HUES48 (cell line): ENCODE measurements around the gene NOC4L.

Experiments
- H3K27ac ChIP-seq: one replicate; pipeline ENCODE4 v1.7.0; 2013; ENCODE audit warnings: low read depth, low read length, inconsistent platforms
- H3K27me3 ChIP-seq: 2 replicates; pipeline ENCODE4 v1.6.1; 2013; ENCODE audit warnings: mild to moderate bottlenecking, low read length; ENCODE audit not compliant: control insufficient read depth, insufficient read depth
- H3K36me3 ChIP-seq: 2 replicates; pipeline ENCODE4 v1.6.1; 2013; ENCODE audit warnings: low read length; ENCODE audit not compliant: control insufficient read depth, insufficient read depth
- H3K4me1 ChIP-seq: 2 replicates; pipeline ENCODE4 v1.6.1; 2013; ENCODE audit warnings: mild to moderate bottlenecking, low read length; ENCODE audit not compliant: control insufficient read depth, insufficient read depth
- H3K4me3 ChIP-seq: 2 replicates; pipeline ENCODE4 v1.5.1; 2013; ENCODE audit warnings: mild to moderate bottlenecking, low read depth, low read length
- H3K9ac ChIP-seq: 2 replicates; pipeline ENCODE4 v1.6.1; 2013; ENCODE audit warnings: mild to moderate bottlenecking, low read depth, low read length, moderate library complexity
- H3K9me3 ChIP-seq: 2 replicates; pipeline ENCODE4 v1.6.1; 2013; ENCODE audit warnings: low read length; ENCODE audit not compliant: control insufficient read depth, insufficient read depth

Gene NOC4L

GRCh38 chr12:132180648-132181546, 36.6 kb downstream of the NOC4L start:
- no peaks in the 10 kb centered on the region for H3K36me3 ChIP-seq
- H3K4me3 ChIP-seq = no peak overlapping the region
- no peak overlapping the region for H3K9ac ChIP-seq
- no peak overlapping the region for H3K27ac ChIP-seq
- H3K9me3 ChIP-seq = 0 out of 2 replicates have a peak, but pooled peaks cover 3% of the 10 kb centered on the region
- no peaks in the 10 kb centered on the region for H3K4me1 ChIP-seq
- peaks cover 45% of the 10 kb centered on the region for H3K27me3 ChIP-seq

GRCh38 chr12:132181570-132182200, 37.4 kb downstream of the NOC4L start:
- Histone ChIP-seq H3K9ac (no peak overlapping the region), H3K27me3 (peaks cover 52% of the 10 kb centered on the region), H3K4me1 (no peaks in the 10 kb centered on the region), H3K36me3 (no peaks in the 10 kb centered on the region), H3K4me3 (no peak overlapping the region), H3K27ac (no peak overlapping the region), H3K9me3 (0 out of 2 replicates have a peak, but pooled peaks cover 3% of the 10 kb centered on the region)

GRCh38 chr12:132182206-132182710, 38.0 kb downstream of the NOC4L start:
- Histone ChIP-seq H3K4me1 (no peaks in the 10 kb centered on the region), H3K4me3 (no peak overlapping the region), H3K9ac (no peak overlapping the region), H3K9me3 (0 out of 2 replicates have a peak, but pooled peaks cover 3% of the 10 kb centered on the region), H3K27me3 (peaks cover 56% of the 10 kb centered on the region), H3K36me3 (no peaks in the 10 kb centered on the region), H3K27ac (no peak overlapping the region)

GRCh38 chr12:132182711-132183365, 38.6 kb downstream of the NOC4L start:
- Histone ChIP-seq H3K36me3 (no peaks in the 10 kb centered on the region), H3K9ac (no peak overlapping the region), H3K27me3 (peaks cover 62% of the 10 kb centered on the region), H3K4me3 (no peak overlapping the region), H3K27ac (no peak overlapping the region), H3K9me3 (0 out of 2 replicates have a peak, but pooled peaks cover 3% of the 10 kb centered on the region), H3K4me1 (no peaks in the 10 kb centered on the region)

GRCh38 chr12:132185705-132186104, 41.4 kb downstream of the NOC4L start:
- Histone ChIP-seq H3K27me3 (peaks cover 77% of the 10 kb centered on the region), H3K27ac (no peak overlapping the region), H3K9ac (no peak overlapping the region)

GRCh38 chr12:132186208-132186856, 42.1 kb downstream of the NOC4L start:
- Histone ChIP-seq H3K27me3 (peaks cover 84% of the 10 kb centered on the region), H3K9ac (no peak overlapping the region), H3K36me3 (no peaks in the 10 kb centered on the region), H3K4me1 (no peaks in the 10 kb centered on the region), H3K4me3 (no peak overlapping the region), H3K9me3 (0 out of 2 replicates have a peak, but pooled peaks cover 3% of the 10 kb centered on the region), H3K27ac (no peak overlapping the region)

More at GRCh38 chr12:132185705-132186104, 41.4 kb downstream of the NOC4L start:
- H3K4me1 ChIP-seq = no peaks in the 10 kb centered on the region
- no peaks in the 10 kb centered on the region for H3K36me3 ChIP-seq
- H3K4me3 ChIP-seq = no peak overlapping the region
- H3K9me3 ChIP-seq = 0 out of 2 replicates have a peak, but pooled peaks cover 3% of the 10 kb centered on the region

GRCh38 chr12:132186857-132187620, 42.8 kb downstream of the NOC4L start:
- no peak overlapping the region for H3K27ac ChIP-seq
- no peak overlapping the region for H3K9ac ChIP-seq
- no peak overlapping the region for H3K4me3 ChIP-seq
- 0 out of 2 replicates have a peak, but pooled peaks cover 3% of the 10 kb centered on the region for H3K9me3 ChIP-seq
- peaks cover 90% of the 10 kb centered on the region for H3K27me3 ChIP-seq
- H3K36me3 ChIP-seq = no peaks in the 10 kb centered on the region
- H3K4me1 ChIP-seq = no peaks in the 10 kb centered on the region

GRCh38 chr12:132187646-132188450, 43.6 kb downstream of the NOC4L start:
- Histone ChIP-seq H3K9me3 (0 out of 2 replicates have a peak, but pooled peaks cover 3% of the 10 kb centered on the region), H3K36me3 (no peaks in the 10 kb centered on the region), H3K27me3 (peaks cover 89% of the 10 kb centered on the region), H3K4me3 (no peak overlapping the region), H3K9ac (no peak overlapping the region), H3K27ac (no peak overlapping the region), H3K4me1 (no peaks in the 10 kb centered on the region)

GRCh38 chr12:132188451-132188901, 44.2 kb downstream of the NOC4L start:
- Histone ChIP-seq H3K9me3 (peaks cover 5% of the 10 kb centered on the region), H3K27me3 (peaks cover 87% of the 10 kb centered on the region), H3K4me1 (no peaks in the 10 kb centered on the region), H3K4me3 (no peak overlapping the region), H3K9ac (no peak overlapping the region), H3K27ac (no peak overlapping the region), H3K36me3 (no peaks in the 10 kb centered on the region)
